ENCODE results near the gene THEMIS2.

GRCh38 chr1:27832762-27833161 lies 39.6 kb upstream of the THEMIS2 start:
- TF ChIP-seq CTCF (optimal IDR thresholded peaks at IDR 0.05 in 1 of 3, IDR thresholded peaks at IDR 0.05 in 1 of 3, conservative IDR thresholded peaks at IDR 0.05 in 1 of 3; ENCODE audit: extremely low read depth in 1 of 3, insufficient read depth in 2 of 3, low read length in 3 of 3) (no peak), EZH2 (IDR thresholded peaks at IDR 0.05; ENCODE audit: low read length) (no peak)
